ENCODE results near the gene MYO9B. TPM values are rescaled to one million over a fixed set of nuclear protein-coding genes. Genes with fewer than 3 reads are reported as not detected.

The MYO9B gene
- polyA plus RNA-seq, 3 donors: 5.9 to 366 (median 7.5) TPM

- H3K4me1 ChIP-seq (ENCODE audit: control insufficient read depth in 1 of 2, insufficient read depth in 2 of 2, low read length in 2 of 2): peaks cover 0 to under 1% of the 10 kb centered on the region in 2 donors
- no peak overlapping the region for H3K4me3 ChIP-seq (replicated peaks in 1 of 3; ENCODE audit: low read depth in 2 of 3, low read length in 3 of 3)
- H3K27ac ChIP-seq (ENCODE audit: low read depth in 1 of 2, low read length in 2 of 2): no peak overlapping the region
- peaks cover 5% of the 10 kb centered on the region for H3K79me2 ChIP-seq (ENCODE audit: insufficient read depth, low read length)
- H2AFZ ChIP-seq (ENCODE audit: insufficient read depth, low read depth, low read length, poor library complexity, severe bottlenecking): no peak overlapping the region
- H3K36me3 ChIP-seq (replicated peaks in 1 of 2; ENCODE audit: control insufficient read depth in 1 of 2, insufficient read depth in 2 of 2, low read length in 2 of 2): peaks cover 92 to 95% of the 10 kb centered on the region in 2 donors
- intact Hi-C loops (cut with micrococcal nuclease): no loop called here
- Mint-ChIP-seq H3K4me3 (no peak overlapping the region), H3K27me3 (ENCODE audit: low read depth in 3 of 3) (peaks cover 0 to 2% (median 0%) of the 10 kb centered on the region in 3 donors), H3K4me1 (peaks cover 3% of the 10 kb centered on the region), H3K27ac (peak overlapping the region in 4 of 7 donors; percentile 19 to 72 (median 48)), H3K9me3 (peaks cover 2 to 13% (median 6%) of the 10 kb centered on the region in 7 donors), H3K36me3 (peaks cover 74 to 96% of the 10 kb centered on the region in 2 donors)
- DNase-seq: no peak
- WGBS (ENCODE audit: insufficient coverage): 86% methylated on average over 4 of the region's 6 CpGs
- H3K4me2 ChIP-seq (replicated peaks; ENCODE audit: extremely low read depth, low read length, poor library complexity, severe bottlenecking): no peak overlapping the region
- peaks cover 12% of the 10 kb centered on the region for H4K20me1 ChIP-seq (ENCODE audit: insufficient read depth, low read length)
- no peak overlapping the region for H3K9ac ChIP-seq (ENCODE audit: insufficient read depth, low read length, poor library complexity, severe bottlenecking)
- no peaks in the 10 kb centered on the region for H3K27me3 ChIP-seq (ENCODE audit: control insufficient read depth in 2 of 2, insufficient read depth in 2 of 2, low read length in 2 of 2)
- no peak for TF ChIP-seq CTCF (IDR thresholded peaks at IDR 0.05)
- peaks cover 0 to 4% of the 10 kb centered on the region in 2 donors for H3K9me3 ChIP-seq (replicated peaks in 1 of 2; ENCODE audit: control insufficient read depth in 1 of 2, insufficient read depth in 1 of 2, low read length in 2 of 2)
Observed at GRCh38 chr19:17162580-17162979, 87.0 kb downstream of the MYO9B start.

- Histone ChIP-seq H4K20me1 (ENCODE audit: insufficient read depth, low read length) (peaks cover 19% of the 10 kb centered on the region), H3K4me2 (replicated peaks; ENCODE audit: extremely low read depth, low read length, poor library complexity, severe bottlenecking) (no peak overlapping the region), H3K9ac (ENCODE audit: insufficient read depth, low read length, poor library complexity, severe bottlenecking) (no peak overlapping the region), H3K27ac (ENCODE audit: low read depth in 1 of 2, low read length in 2 of 2) (no peak overlapping the region), H3K36me3 (replicated peaks in 1 of 2; ENCODE audit: control insufficient read depth in 1 of 2, insufficient read depth in 2 of 2, low read length in 2 of 2) (peaks cover 94 to 97% of the 10 kb centered on the region in 2 donors), H3K4me3 (replicated peaks in 1 of 3; ENCODE audit: low read depth in 2 of 3, low read length in 3 of 3) (no peak overlapping the region), H3K4me1 (ENCODE audit: control insufficient read depth in 1 of 2, insufficient read depth in 2 of 2, low read length in 2 of 2) (no peaks in the 10 kb centered on the region), H2AFZ (ENCODE audit: insufficient read depth, low read depth, low read length, poor library complexity, severe bottlenecking) (no peak overlapping the region), H3K9me3 (replicated peaks in 1 of 2; ENCODE audit: control insufficient read depth in 1 of 2, insufficient read depth in 1 of 2, low read length in 2 of 2) (peaks cover 0 to 4% of the 10 kb centered on the region in 2 donors), H3K79me2 (ENCODE audit: insufficient read depth, low read length) (peaks cover 4% of the 10 kb centered on the region), H3K27me3 (ENCODE audit: control insufficient read depth in 2 of 2, insufficient read depth in 2 of 2, low read length in 2 of 2) (no peaks in the 10 kb centered on the region)
- H3K4me1 Mint-ChIP-seq: peaks cover 2% of the 10 kb centered on the region
- H3K27me3 Mint-ChIP-seq (ENCODE audit: low read depth in 3 of 3): peaks cover 0 to 2% (median 0%) of the 10 kb centered on the region in 3 donors
- WGBS (ENCODE audit: insufficient coverage): 100% methylated on average over 3 of the region's 4 CpGs
- DNase-seq: no peak
- intact Hi-C loops (cut with micrococcal nuclease): no loop called here
- peak overlapping the region in 1 of 7 donors; percentile 65 for H3K27ac Mint-ChIP-seq
- H3K9me3 Mint-ChIP-seq: peaks cover 2 to 13% (median 6%) of the 10 kb centered on the region in 7 donors
- H3K36me3 Mint-ChIP-seq: peaks cover 78 to 96% of the 10 kb centered on the region in 2 donors
- TF ChIP-seq CTCF (IDR thresholded peaks at IDR 0.05): no peak
- no peak overlapping the region for H3K4me3 Mint-ChIP-seq
Observed at GRCh38 chr19:17163652-17164051, 88.1 kb downstream of the MYO9B start.

Data from CD14-positive monocyte (primary cell).